Cardiac fibroblast (primary cell): Measurements from ENCODE around the gene ESYT2.
"Not testable (repeated sequence)": the region's sequence is repeated elsewhere in the genome, so short reads cannot be mapped to it uniquely, and the experiment has no call there.

Source experiments
- DNase-seq, 2 donors: peaks; one replicate each; pipeline versions ENCODE4 v3.0.0 to v3.0.0-alpha.2; 2010; ENCODE audit warnings: low read depth in 2 of 2
- H3K4me3 ChIP-seq, 2 donors: replicated peaks in 1 of 2; 1 replicate in 1 of 2; 2 replicates in 1 of 2; pipeline ENCODE4 v1.5.1; 2011; ENCODE audit warnings: low read depth in 2 of 2, low read length in 2 of 2, mild to moderate bottlenecking in 2 of 2, moderate library complexity in 1 of 2
- CTCF ChIP-seq: IDR thresholded peaks from one replicate; pipeline ENCODE4 v1.5.1; 2011; ENCODE audit warnings: low read depth, mild to moderate bottlenecking, low read length, inconsistent platforms

Gene ESYT2

GRCh38 chr7:158829342-158830210 is at the start of gene ESYT2:
ESYT2 (minus strand) TSS chr7:158829509; CDS start chr7:158829418, 91 bp downstream.
- no peak for TF ChIP-seq CTCF
- H3K4me3 ChIP-seq: peak within 1 kb of the TSS; percentile 83 to 91
- peak; percentile 97 to 98 for DNase-seq

GRCh38 chr7:158878151-158879079 is 49.1 kb upstream of the ESYT2 start:
- not testable (repeated sequence) for H3K4me3 ChIP-seq, DNase-seq

- TF ChIP-seq CTCF: no peak
- DNase-seq: no peak
- no peak overlapping the region for H3K4me3 ChIP-seq
These were observed 47.7 kb upstream of the ESYT2 start for GRCh38 chr7:158876984-158877383.

- H3K4me3 ChIP-seq: no peak overlapping the region
- no peak for DNase-seq
- no peak for TF ChIP-seq CTCF
These were observed 40.6 kb upstream of the ESYT2 start for GRCh38 chr7:158869876-158870275.

GRCh38 chr7:158868764-158869410 is 39.6 kb upstream of the ESYT2 start:
- H3K4me3 ChIP-seq: no peak overlapping the region
- DNase-seq: no peak
- TF ChIP-seq CTCF: no peak

GRCh38 chr7:158867214-158867984 is 38.1 kb upstream of the ESYT2 start:
- no peak overlapping the region for H3K4me3 ChIP-seq
- no peak for TF ChIP-seq CTCF
- no peak for DNase-seq
